OCI-LY7 (cell line): ENCODE results near the gene ARL16. TPM values are rescaled to one million over a fixed set of nuclear protein-coding genes. Genes with fewer than 3 reads are reported as not detected.

Experiments used
- BruUV-seq: library from RNA; stranded (reverse); fragments of 400-500 nt; replicated peaks from 2 replicates; lab custom pipeline; 2021; lab: Mats Ljungman, UMichigan
- CTCF ChIA-PET: fragments of 300-600 bp; sonication (Branson Sonifier 250); formaldehyde crosslinking; loops from one replicate; lab custom pipeline; 2022; ENCODE audit warnings: antibody characterized with exemption; ENCODE audit not compliant: unreplicated experiment; lab: Charles Lee
- POLR2A ChIA-PET: fragments of 300-600 bp; sonication (Branson Sonifier 250); formaldehyde crosslinking; loops from one replicate; lab custom pipeline; 2022; ENCODE audit warnings: antibody characterized with exemption; lab: Charles Lee
- DNase-seq: peaks from one replicate; pipeline ENCODE4 v3.0.0-alpha.2; 2015; ENCODE audit warnings: low spot score
- H2AFZ ChIP-seq: fragments of 200-600 bp; sonication (generic), shearing (Covaris generic); 2 replicates; pipeline ENCODE4 v1.6.1; 2014; ENCODE audit warnings: mild to moderate bottlenecking, antibody characterized with exemption, low read length, moderate library complexity
- H3K27ac ChIP-seq: fragments of 200-600 bp; sonication (generic); 2 replicates; pipeline ENCODE4 v1.5.1; 2014; ENCODE audit warnings: mixed run types, low read depth, mild to moderate bottlenecking, moderate library complexity, low read length, inconsistent platforms; ENCODE audit not compliant: poor library complexity, severe bottlenecking
- H3K36me3 ChIP-seq: fragments of 200-600 bp; sonication (generic); 2 replicates; pipeline ENCODE4 v1.6.1; 2014; ENCODE audit warnings: mild to moderate bottlenecking, antibody characterized with exemption, low read length, moderate library complexity, mixed read lengths; ENCODE audit not compliant: insufficient read depth
- H3K4me1 ChIP-seq: fragments of 200-600 bp; sonication (generic); 2 replicates; pipeline ENCODE4 v1.5.1; 2014; ENCODE audit warnings: mild to moderate bottlenecking, low read length; ENCODE audit not compliant: insufficient read depth, poor library complexity, severe bottlenecking
- H3K4me2 ChIP-seq: fragments of 200-600 bp; sonication (generic); 2 replicates; pipeline ENCODE4 v1.6.1; 2014; ENCODE audit warnings: mild to moderate bottlenecking, low read length
- H3K4me3 ChIP-seq: fragments of 200-600 bp; sonication (generic); 2 replicates; pipeline ENCODE4 v1.5.1; 2014; ENCODE audit warnings: mild to moderate bottlenecking, low read depth, low read length; ENCODE audit not compliant: poor library complexity, severe bottlenecking
- H3K79me2 ChIP-seq: fragments of 200-600 bp; sonication (generic); 2 replicates; pipeline ENCODE4 v1.6.1; 2016; ENCODE audit warnings: low read depth, mild to moderate bottlenecking, low read length, moderate library complexity, mixed read lengths; ENCODE audit not compliant: insufficient read depth
- H3K9me2 ChIP-seq: fragments of 200-600 bp; sonication (generic); 2 replicates; pipeline ENCODE4 v1.6.1; 2016; ENCODE audit warnings: mild to moderate bottlenecking, low read length, mixed read lengths; ENCODE audit not compliant: insufficient read depth
- H3K9me3 ChIP-seq: fragments of 200-600 bp; sonication (generic); 2 replicates; pipeline ENCODE4 v1.6.1; 2014; ENCODE audit warnings: mild to moderate bottlenecking, mixed run types, low read length, mixed read lengths
- H4K20me1 ChIP-seq: fragments of 200-600 bp; sonication (generic); 2 replicates; pipeline ENCODE4 v1.6.1; 2014; ENCODE audit warnings: mild to moderate bottlenecking, antibody characterized with exemption, low read length, moderate library complexity, mixed read lengths; ENCODE audit not compliant: insufficient read depth
- EZH2phosphoT487 ChIP-seq: fragments of 200-600 bp; sonication (generic); IDR thresholded peaks from 2 replicates; pipeline ENCODE4 v1.6.1; 2018; ENCODE audit warnings: low read depth, borderline replicate concordance, mild to moderate bottlenecking, mixed run types, antibody characterized with exemption, low read length, moderate library complexity, mixed read lengths
- intact Hi-C: fragments of 100-400 bp; cut with micrococcal nuclease; formaldehyde crosslinking; loops from one replicate; pipeline ENCODE4 v1.10.0; 2022; ENCODE audit not compliant: unreplicated experiment
- total RNA-seq, 2 experiments: library from RNA; depleted of rRNA in 1 of 2; stranded (reverse); fragments of >200 nt in 1 of 2; shearing (Covaris generic) in 1 of 2; gene quantifications; 2 replicates each; pipeline ENCODE4 v1.2.3, GENCODE V29; 2014 to 2022
- TF ChIP-seq, protein P1 (sequence below): fragments of 200-600 bp; sonication (generic); conservative IDR thresholded peaks from 2 replicates; pipeline ENCODE4 v1.5.1; 2014; ENCODE audit warnings: mild to moderate bottlenecking, antibody characterized with exemption, low read length, moderate library complexity, mixed read lengths

Gene ARL16
- total RNA-seq, 2 experiments from 2014 or later: 49.8 to 86.1 TPM

- Histone ChIP-seq H3K79me2 (peaks cover 36% of the 10 kb centered on the region), H3K9me3 (no peaks in the 10 kb centered on the region), H3K9me2 (no peaks in the 10 kb centered on the region), H2AFZ (no peak overlapping the region), H3K36me3 (peaks cover 33% of the 10 kb centered on the region), H3K27ac (no peak overlapping the region), H3K4me2 (no peak overlapping the region), H3K4me1 (peaks cover 36% of the 10 kb centered on the region), H3K4me3 (no peak overlapping the region), H4K20me1 (no peaks in the 10 kb centered on the region)
- intact Hi-C loops: no loop called here
- POLR2A ChIA-PET: interaction anchor here (0.6 kb wide), 1 partner anchor 474 kb away, joined by 3 read pairs; no protein-coding TSS in a partner anchor
- no TSS peak for BruUV-seq
- CTCF ChIA-PET: no interaction called here
- no peak for TF ChIP-seq EZH2phosphoT487
- TF ChIP-seq, protein P1, sequence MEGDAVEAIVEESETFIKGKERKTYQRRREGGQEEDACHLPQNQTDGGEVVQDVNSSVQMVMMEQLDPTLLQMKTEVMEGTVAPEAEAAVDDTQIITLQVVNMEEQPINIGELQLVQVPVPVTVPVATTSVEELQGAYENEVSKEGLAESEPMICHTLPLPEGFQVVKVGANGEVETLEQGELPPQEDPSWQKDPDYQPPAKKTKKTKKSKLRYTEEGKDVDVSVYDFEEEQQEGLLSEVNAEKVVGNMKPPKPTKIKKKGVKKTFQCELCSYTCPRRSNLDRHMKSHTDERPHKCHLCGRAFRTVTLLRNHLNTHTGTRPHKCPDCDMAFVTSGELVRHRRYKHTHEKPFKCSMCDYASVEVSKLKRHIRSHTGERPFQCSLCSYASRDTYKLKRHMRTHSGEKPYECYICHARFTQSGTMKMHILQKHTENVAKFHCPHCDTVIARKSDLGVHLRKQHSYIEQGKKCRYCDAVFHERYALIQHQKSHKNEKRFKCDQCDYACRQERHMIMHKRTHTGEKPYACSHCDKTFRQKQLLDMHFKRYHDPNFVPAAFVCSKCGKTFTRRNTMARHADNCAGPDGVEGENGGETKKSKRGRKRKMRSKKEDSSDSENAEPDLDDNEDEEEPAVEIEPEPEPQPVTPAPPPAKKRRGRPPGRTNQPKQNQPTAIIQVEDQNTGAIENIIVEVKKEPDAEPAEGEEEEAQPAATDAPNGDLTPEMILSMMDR: no peak
- no peak for DNase-seq
Observed at GRCh38 chr17:81664051-81664470, 19.5 kb downstream of the ARL16 start.

GRCh38 chr17:81662002-81662401 lies 21.6 kb downstream of the ARL16 start:
- no TSS peak for BruUV-seq
- no peaks in the 10 kb centered on the region for H3K9me3 ChIP-seq
- H4K20me1 ChIP-seq: no peaks in the 10 kb centered on the region
- peaks cover 27% of the 10 kb centered on the region for H3K4me1 ChIP-seq
- H3K36me3 ChIP-seq: peaks cover 18% of the 10 kb centered on the region
- H3K79me2 ChIP-seq: peaks cover 17% of the 10 kb centered on the region
- ChIA-PET POLR2A (no interaction called here), CTCF (no interaction called here)
- H2AFZ ChIP-seq: no peak overlapping the region
- no peak overlapping the region for H3K4me3 ChIP-seq
- DNase-seq: no peak
- no peaks in the 10 kb centered on the region for H3K9me2 ChIP-seq
- H3K27ac ChIP-seq: no peak overlapping the region
- H3K4me2 ChIP-seq: no peak overlapping the region
- intact Hi-C loops: no loop called here
- TF ChIP-seq, protein P1: no peak
- TF ChIP-seq EZH2phosphoT487: no peak

GRCh38 chr17:81660441-81660840 lies 23.2 kb downstream of the ARL16 start:
- intact Hi-C loops: no loop called here
- TF ChIP-seq EZH2phosphoT487: no peak
- TF ChIP-seq, protein P1: no peak
- H3K36me3 ChIP-seq: peaks cover 15% of the 10 kb centered on the region
- peaks cover 7% of the 10 kb centered on the region; the same call in 1 of the 2 replicates for H3K79me2 ChIP-seq
- ChIA-PET POLR2A (interaction anchor here (0.6 to 0.7 kb wide), 2 partner anchors 8 to 9 kb away, joined by 3 to 4 read pairs; no protein-coding TSS in a partner anchor), CTCF (no interaction called here)
- no TSS peak for BruUV-seq
- H3K4me2 ChIP-seq: no peak overlapping the region
- H3K4me3 ChIP-seq: no peak overlapping the region
- H2AFZ ChIP-seq: no peak overlapping the region
- H3K4me1 ChIP-seq: peaks cover 26% of the 10 kb centered on the region
- H3K9me2 ChIP-seq: no peaks in the 10 kb centered on the region
- no peak for DNase-seq
- H3K27ac ChIP-seq: no peak overlapping the region
- H3K9me3 ChIP-seq: no peaks in the 10 kb centered on the region
- H4K20me1 ChIP-seq: no peaks in the 10 kb centered on the region
